T-helper 1 cell treated with Interleukin-12 subunit alpha and Interleukin-12 subunit beta and Interleukin-4 antibody, amounts not matched to agents 30 ng/mL and 1 ng/mL, for 36 hours (primary cell): ENCODE results near the gene MDN1. TPM values are rescaled to one million over a fixed set of nuclear protein-coding genes. Genes with fewer than 3 reads are reported as not detected.
"Not testable (repeated sequence)": the region's sequence is repeated elsewhere in the genome, so short reads cannot be mapped to it uniquely, and the experiment has no call there.

Source experiments
- intact Hi-C: fragments of 100-400 bp; cut with micrococcal nuclease; formaldehyde crosslinking; loops from one replicate; pipeline ENCODE4 v1.15.1; 2024
- total RNA-seq: library from RNA; stranded (reverse); gene quantifications from 2 replicates; pipeline ENCODE4 v1.2.3, GENCODE V29; 2022

The MDN1 gene, protein sequence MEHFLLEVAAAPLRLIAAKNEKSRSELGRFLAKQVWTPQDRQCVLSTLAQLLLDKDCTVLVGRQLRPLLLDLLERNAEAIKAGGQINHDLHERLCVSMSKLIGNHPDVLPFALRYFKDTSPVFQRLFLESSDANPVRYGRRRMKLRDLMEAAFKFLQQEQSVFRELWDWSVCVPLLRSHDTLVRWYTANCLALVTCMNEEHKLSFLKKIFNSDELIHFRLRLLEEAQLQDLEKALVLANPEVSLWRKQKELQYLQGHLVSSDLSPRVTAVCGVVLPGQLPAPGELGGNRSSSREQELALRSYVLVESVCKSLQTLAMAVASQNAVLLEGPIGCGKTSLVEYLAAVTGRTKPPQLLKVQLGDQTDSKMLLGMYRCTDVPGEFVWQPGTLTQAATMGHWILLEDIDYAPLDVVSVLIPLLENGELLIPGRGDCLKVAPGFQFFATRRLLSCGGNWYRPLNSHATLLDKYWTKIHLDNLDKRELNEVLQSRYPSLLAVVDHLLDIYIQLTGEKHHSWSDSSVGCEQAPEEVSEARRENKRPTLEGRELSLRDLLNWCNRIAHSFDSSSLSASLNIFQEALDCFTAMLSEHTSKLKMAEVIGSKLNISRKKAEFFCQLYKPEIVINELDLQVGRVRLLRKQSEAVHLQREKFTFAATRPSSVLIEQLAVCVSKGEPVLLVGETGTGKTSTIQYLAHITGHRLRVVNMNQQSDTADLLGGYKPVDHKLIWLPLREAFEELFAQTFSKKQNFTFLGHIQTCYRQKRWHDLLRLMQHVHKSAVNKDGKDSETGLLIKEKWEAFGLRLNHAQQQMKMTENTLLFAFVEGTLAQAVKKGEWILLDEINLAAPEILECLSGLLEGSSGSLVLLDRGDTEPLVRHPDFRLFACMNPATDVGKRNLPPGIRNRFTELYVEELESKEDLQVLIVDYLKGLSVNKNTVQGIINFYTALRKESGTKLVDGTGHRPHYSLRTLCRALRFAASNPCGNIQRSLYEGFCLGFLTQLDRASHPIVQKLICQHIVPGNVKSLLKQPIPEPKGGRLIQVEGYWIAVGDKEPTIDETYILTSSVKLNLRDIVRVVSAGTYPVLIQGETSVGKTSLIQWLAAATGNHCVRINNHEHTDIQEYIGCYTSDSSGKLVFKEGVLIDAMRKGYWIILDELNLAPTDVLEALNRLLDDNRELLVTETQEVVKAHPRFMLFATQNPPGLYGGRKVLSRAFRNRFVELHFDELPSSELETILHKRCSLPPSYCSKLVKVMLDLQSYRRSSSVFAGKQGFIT (N-terminal part only)
- 50.2 and 56.3 TPM in 2 replicates for total RNA-seq

DNA sequence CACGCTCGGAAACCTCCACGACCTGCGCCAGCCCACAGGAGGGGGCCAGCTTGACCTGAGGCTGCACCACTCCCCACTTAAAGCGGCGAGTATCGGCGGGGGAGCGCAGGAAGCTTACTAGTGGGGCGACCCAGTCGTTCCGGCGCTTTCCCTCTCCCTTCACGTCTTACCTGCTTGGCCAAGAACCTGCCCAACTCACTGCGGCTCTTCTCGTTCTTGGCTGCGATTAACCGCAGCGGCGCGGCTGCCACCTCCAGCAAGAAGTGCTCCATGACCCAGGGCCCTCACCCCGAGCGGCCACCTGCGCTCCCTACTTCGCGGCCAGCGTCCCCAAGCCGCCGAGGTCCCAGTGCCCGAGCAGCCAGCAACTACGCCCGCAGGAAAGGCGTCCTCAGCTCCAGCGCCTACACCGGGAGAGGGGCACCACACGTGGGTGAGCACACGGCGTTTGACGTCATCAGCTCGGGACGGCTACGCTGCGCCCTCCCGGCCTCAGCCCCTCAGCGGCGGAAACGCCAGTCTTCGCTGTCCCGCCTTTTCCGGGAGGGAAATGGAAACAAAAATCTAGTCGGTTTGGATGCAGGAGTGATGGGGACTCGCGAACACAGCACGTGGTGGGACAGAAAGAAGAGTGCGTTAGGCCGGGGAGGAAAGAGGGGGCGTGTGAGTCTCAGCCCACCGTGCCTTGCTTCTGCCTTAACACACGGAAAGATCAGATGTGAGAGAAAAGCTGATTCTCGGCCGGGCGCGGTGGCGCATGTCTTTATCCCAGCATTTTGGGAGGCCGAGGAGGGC lies at the start of gene MDN1:
TSS of gene MDN1 (minus strand) at position 459 of the 795 bp plus-strand sequence. CDS start at position 272, 187 bp downstream.
- intact Hi-C loops, result loop anchor here (1.0 to 5.0 kb wide), 11 partner anchors 10 to 856 kb away; partner anchors contain the start of genes ANKRD6, CASP8AP2, LYRM2 and MAP3K7

DNA sequence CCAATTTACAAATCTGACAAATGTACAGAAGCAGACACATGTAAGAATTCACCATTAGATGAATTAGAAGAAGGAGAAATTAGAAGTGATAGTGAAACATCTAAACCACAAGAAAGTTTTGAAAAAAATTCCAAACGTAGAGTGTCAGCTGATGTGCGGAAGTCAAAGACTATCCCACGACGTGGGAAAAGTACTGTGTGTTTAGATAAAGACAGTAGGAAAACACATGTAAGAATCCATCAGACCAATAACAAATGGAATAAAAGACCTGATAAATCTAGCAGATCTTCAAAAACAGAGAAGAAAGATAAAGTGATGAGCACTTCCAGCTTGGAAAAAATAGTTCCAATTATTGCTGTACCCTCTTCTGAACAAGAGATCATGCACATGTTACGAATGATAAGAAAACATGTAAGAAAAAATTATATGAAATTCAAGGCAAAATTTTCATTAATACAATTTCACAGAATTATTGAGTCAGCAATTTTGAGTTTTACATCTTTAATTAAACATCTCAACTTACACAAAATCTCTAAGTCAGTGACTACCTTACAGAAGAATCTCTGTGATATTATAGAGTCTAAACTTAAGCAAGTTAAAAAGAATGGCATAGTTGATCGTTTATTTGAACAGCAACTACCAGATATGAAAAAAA lies 46.6 kb upstream of the MDN1 start:
- intact Hi-C loops, result no loop called here

DNA sequence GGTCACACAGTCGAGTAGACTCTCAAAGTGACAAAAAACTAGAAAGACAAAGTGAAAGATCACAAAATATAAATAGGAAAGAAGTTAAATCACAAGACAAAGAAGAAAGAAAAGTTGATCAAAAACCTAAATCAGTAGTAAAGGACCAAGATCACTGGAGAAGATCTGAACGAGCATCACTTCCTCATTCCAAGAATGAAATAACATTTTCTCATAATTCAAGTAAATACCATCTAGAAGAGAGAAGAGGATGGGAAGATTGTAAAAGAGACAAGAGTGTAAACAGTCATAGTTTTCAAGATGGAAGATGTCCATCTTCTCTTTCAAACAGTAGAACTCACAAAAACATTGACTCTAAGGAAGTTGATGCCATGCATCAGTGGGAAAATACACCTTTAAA lies 43.1 kb upstream of the MDN1 start:
- intact Hi-C loops, result no loop called here

DNA sequence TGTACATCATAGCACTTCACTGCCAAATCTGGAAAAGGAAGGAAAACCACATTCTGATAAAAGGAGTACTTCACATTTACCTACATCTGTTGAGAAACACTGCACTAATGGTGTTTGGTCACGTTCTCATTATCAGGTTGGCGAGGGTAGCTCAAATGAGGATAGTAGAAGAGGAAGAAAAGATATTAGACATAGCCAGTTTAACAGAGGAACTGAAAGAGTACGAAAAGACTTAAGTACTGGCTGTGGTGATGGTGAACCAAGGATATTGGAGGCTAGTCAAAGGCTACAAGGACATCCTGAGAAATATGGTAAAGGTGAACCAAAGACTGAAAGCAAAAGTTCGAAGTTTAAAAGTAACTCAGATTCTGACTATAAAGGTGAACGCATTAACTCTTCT lies 42.7 kb upstream of the MDN1 start:
- intact Hi-C loops, result no loop called here

DNA sequence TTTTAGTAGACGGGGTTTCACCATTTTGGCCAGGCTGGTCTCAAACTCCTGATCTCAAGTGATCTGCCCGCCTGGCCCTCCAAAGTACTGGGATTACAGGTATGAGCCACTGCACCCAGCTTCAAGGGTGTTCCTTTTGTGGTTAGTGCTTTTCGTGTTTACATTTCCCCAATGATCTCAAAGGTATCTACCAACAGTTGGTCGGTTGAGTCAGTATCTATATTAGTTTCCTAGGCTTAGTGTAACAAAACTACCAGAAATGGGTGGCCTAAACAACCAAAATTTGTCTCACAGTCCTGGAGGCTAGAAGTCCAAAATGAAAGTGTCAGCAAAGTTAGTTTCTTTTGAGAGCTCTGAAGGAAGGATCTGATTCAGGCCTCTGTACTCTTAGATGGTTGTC lies 40.1 kb upstream of the MDN1 start:
- intact Hi-C loops, result no loop called here

DNA sequence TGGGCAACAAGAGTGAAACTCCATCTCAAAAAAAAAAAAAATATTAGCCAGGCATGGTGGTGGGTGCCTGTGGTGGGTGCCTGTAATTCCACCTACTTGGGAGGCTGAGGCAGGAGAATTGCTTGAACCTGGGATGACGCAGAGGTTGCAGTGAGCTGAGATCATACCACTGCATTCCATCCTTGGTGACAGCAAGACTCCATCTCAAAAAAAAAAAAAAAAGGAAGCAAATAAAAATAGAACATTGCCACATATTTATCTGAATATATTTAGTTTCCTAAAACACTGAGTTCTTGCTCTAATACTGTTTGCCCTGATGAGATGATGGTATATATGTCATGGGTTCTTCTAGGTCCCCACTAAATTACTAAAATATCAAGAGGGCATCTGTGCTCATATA lies 38.4 kb upstream of the MDN1 start:
- intact Hi-C loops, result no loop called here

DNA sequence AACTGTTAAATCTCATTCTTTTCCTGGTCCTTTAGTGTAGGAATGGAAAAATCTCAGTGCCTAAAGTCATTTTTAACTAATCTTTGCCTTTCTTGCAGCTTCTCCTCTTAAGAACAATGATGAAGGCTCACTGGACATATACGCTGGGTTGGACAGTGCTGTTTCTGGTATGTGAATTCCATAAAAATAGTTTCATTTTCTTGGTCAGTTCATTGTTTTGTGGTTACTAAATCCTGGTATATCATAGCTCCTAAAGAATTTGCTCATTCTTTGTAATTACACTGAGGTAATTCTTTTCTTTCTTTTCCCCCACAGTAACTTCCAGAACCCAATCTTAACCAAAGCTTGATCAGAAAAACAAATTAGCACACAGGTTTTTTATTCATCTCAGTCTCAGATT lies 33.5 kb upstream of the MDN1 start:
- intact Hi-C loops, result no loop called here

DNA sequence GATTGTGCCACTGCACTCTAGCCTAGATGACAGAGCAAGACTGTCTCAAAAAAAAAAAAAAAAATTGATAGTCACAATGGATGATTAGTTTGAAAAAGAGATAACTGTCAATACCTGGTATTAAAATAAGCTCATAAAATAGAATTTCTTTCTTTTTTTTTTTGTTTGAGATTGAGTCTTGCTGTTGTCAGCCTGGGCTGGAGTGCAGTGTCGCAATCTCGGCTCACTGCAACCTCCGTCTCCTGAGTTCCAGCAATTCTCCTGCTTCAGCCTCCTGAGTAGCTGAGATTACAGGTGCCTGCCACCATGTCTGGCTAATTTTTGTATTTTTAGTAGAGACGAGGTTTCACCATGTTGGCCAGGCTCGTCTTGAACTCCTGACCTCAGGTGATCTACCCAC lies 27.9 kb upstream of the MDN1 start:
- intact Hi-C loops, result not testable (repeated sequence)

DNA sequence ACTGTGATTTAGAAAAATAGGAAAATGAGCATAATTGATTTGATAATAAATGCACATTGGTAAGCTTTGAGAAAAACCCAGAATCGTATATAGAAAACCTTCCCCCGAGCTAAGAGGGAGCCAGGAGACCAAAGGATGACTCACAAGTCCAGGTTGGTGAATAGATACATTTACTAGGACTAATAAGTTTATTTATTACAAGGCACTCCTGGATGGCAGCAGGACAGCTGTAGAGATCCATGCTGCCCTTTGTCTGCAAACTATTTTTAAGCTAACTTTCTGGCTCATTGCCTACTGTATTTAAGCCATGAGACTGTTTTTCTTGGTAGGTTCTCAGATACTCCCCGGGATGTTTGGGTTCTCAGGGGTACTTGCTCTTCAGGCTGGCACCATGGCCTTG lies 23.5 kb upstream of the MDN1 start:
- intact Hi-C loops, result no loop called here

DNA sequence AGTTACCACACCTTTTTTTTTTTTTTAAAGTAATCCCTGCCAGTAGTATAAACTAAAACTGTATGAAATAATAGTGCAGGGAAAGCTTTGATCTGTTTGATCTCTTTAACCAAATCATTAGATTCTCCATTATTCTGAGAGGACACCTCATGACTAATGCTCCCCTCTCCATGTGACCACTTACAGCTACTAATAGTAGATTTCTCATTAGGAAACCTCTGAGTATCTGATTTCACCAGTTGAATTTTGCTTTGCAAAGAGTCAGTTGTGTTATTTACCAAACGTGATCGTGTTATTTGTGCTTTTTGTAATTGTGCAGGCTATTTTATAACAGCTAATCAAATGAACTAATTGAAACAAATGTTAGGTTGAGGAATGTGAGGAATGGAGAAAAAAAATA lies 22.6 kb upstream of the MDN1 start:
- intact Hi-C loops, result no loop called here

DNA sequence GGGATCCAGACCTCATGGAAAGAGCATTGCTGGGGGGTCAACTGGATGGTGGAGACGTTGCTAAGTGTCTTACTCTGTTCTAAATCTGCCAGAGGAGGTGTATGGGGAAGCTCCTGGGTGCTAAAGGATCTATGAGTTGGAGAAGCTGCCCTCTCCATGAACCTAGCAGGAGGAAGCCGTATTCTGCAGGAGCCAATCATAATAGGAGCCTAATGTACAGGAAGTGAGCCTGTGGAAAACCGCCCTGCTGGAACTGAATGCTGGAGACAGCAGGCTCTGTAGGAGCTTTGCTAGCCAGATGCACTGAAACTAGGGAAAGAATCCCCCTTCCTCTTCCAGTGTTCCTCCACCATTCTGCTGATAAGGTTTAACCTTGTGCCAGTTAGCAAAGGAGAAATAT lies 20.9 kb upstream of the MDN1 start:
- intact Hi-C loops, result no loop called here

DNA sequence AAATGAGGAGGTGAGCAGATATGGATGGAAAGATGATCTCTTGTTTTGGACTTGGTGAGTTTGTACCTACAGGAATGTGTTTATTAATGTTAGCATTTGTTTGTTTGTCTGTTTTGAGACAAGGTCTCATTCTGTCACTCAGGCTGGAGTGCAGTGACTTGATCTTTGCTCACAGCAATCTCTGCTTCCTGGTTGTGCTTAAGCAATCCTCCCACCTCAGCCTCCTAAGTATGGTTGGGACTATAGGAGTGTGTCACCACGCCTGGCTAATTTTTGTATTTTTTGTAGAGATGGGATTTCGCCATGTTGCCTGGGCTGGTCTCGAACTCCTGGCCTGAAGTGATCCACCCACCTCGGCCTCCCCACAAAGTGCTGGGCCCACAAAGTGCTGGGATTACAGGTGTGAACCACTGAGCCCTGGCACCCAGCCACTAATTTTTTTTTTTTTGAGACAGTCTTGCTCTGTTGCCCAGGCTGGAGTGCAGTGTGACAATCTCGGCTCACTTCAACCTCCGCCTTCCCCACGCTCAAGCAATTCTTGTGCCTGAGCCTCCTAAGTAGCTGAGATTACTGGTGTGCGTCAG lies 17.1 kb upstream of the MDN1 start:
- intact Hi-C loops, result no loop called here

DNA sequence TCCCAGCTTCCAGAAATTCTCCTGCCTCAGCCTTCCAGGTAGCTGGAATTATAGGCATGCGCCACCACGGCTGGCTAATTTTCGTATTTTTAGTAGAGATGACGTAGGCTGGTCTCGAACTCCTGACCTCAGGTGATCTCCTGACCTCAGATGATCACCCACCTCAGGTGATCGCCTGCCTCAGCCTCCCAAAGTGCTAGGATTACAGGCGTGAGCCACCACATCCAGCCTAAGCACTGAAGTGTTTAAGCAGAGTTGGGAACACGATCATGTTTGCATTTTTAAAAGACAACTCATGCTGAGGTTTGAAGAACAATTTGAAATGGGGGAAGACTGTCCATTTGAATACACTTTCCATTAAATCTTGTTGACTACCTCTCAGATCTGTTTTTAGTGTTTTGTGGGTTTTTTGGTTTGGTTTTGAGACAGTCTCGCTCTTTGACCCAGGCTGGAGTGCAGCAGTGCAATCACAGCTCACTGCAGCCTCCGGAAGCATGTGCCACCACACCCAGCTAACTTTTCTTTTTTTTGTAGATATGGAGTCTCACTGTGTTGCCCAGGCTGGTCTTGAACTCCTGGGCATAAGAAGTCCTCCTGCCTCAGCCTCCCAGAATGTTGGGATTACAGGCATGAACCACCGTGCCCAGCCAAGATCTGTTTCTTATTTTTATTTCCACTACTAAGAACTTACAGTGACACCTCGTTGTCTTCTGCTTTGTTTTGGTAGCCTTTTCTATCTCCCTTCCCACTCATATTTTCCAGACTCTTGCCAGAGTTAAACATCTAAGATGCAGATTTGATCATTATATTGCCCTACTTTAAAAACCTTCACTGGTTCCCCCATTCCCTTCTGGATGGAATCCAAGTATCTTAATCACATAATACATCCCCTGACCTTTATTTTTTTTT lies 15.5 kb upstream of the MDN1 start:
- intact Hi-C loops, result loop anchor here (2.0 kb wide), 1 partner anchor 16 kb away; the partner anchor contains the start of gene MDN1

DNA sequence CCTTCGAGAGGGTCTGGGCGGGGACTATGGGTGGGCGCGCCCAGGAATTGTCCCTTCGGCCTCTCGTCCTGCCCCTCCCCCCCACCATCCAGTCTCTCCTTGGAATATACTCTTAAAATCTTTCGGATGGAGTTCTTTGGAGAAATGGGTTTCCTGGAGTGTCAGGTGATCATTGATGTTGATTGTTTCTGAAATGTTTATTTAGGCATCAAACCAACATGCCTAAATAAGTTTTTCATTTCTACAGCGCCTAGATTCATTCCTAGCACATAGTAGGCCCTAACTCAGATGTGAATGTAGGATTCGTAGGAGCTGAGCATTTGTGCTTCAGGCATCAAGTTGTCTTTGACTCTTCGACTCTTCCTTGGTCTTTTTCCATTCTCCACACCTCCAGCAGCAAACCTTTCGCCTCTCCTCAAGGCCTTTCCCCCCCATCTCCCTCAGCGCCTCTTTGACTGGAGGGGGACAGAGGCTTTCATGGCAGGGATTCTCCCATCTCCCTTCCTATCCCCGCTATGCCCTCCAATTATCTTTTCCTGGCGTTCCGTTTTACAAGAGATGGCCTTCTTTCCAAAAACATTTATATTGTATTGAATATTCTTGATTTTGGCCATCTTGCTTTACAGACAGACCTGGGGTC lies 10.7 kb upstream of the MDN1 start:
- intact Hi-C loops, result no loop called here

DNA sequence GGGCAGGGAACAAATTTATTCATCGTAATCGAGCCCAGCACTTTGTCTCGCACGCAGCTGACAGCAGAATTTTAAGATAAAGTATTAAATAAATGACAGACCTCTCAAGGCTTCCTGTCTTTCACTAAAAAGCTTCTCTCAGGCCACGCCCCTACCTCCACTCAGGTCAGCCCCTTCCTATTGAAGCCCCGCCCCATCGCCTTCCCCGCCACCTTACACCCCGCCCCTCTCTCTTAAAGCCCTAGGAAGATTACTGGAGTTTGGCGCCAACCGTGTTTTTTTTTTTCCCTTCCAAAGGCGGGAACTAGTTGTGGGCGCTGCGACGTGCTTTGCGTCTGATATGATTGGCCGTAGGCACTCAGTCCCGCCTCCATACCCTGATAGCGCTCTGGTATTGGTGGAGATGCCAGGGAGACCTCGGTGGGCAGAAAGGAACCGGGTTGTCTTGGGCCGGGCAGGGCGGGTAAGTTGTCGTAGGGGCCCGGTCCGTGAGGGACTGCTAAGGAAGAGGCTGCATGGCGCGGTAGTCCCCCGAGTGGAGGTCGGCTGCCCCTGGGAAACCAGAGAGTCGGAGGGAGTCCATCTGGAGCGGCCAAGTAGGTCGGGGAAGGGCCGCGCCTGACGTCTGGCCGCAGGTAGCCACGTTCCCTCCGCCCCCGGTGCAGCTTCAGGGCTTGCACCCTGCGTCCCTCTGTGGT lies 10.0 kb upstream of the MDN1 start, which contains the start of gene CASP8AP2:
TSS of gene CASP8AP2 (plus strand) at position 409 of the 698 bp plus-strand sequence.
- intact Hi-C loops, result loop anchor here (1.0 to 5.0 kb wide), 17 partner anchors 10 to 866 kb away; partner anchors contain the start of genes ANKRD6, LYRM2, MAP3K7 and MDN1

DNA sequence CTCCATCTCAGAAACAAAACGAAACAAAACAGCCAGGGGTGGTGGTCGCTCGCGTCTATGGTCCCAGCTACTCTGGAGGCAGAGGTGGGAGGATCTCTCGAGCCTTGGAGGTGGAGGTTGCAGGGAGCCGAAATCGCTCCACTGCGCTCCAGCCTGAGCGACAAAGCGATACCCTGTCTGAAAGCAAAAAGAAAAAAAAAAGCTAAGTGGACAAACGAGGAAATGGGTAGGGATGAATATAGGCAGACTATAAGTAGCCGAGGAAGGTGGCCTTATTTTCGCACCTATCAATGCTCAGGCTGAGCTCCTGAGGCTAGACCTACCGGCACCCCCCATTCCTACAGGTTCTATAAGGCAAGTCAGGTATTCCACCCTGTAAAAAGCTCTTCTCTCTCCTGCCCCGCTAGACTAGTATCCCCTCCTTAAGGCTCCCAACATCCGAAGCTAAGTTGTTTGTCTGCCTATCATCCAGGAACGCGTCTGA lies 9.4 kb upstream of the MDN1 start:
- intact Hi-C loops, result loop anchor here (1.0 to 5.0 kb wide), 17 partner anchors 10 to 866 kb away; partner anchors contain the start of genes ANKRD6, LYRM2, MAP3K7 and MDN1

DNA sequence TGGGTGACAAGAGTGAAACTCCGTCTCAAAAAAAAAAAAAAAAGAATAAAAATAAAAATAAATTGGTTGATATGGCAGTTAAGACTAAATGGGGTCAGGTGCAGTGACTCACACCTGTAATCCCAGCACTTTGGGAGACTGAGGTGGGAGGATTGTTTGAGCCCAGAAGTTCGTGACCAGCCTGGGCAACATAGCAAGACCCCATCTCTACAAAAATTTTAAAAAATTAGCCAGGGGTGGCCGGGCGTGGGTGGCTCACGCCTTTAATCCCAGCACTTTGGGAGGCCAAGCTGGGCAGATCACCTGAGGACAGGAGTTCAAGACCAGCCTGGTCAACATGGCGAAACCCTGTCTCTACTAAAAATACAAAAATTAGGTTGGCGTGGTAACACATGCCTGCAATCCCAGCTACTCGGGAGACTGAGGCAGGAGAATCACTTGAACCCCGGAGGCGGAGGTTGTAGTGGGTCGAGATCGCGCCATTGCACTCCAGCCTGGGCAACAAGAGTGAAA lies 8.9 kb upstream of the MDN1 start:
- intact Hi-C loops, result loop anchor here (2.0 to 5.0 kb wide), 9 partner anchors 232 to 681 kb away; partner anchors contain the start of genes ANKRD6 and PM20D2
